Kidney (tissue), 14 donors: ENCODE data around the gene LCN15. TPM values are rescaled to one million over a fixed set of nuclear protein-coding genes. Genes with fewer than 3 reads are reported as not detected.
A peak's percentile ranks its signal among the peaks of the same experiment; 100 is the strongest.

Experiments
- DNase-seq, 5 donors: peaks; one replicate each; pipeline ENCODE4 v3.0.0-alpha.2; 2013 to 2020
- FAIRE-seq: peaks from 2 replicates; lab custom pipeline; 2012; peaks lifted over from hg19 to GRCh38; lab: Jason Lieb, UNC
- H3K27ac ChIP-seq, 2 donors: one replicate each; pipeline ENCODE4 v1.7.0; 2013; ENCODE audit warnings: low read depth in 2 of 2, low read length in 2 of 2, inconsistent platforms in 1 of 2
- H3K27me3 ChIP-seq: one replicate; pipeline ENCODE4 v1.7.1; 2013; ENCODE audit warnings: low read length, inconsistent platforms; ENCODE audit not compliant: control insufficient read depth, insufficient read depth
- H3K36me3 ChIP-seq, 3 donors: one replicate each; pipeline versions ENCODE4 v1.7.0 to v1.7.1; 2013; ENCODE audit warnings: low read length in 3 of 3, control low read depth in 1 of 3, inconsistent platforms in 1 of 3; ENCODE audit not compliant: insufficient read depth in 3 of 3, control insufficient read depth in 2 of 3
- H3K4me1 ChIP-seq, 3 donors: one replicate each; pipeline versions ENCODE4 v1.7.0 to v1.7.1; 2013; ENCODE audit warnings: low read length in 3 of 3, inconsistent platforms in 1 of 3, low read depth in 1 of 3; ENCODE audit not compliant: control insufficient read depth in 2 of 3, insufficient read depth in 2 of 3
- H3K4me3 ChIP-seq, 3 donors: one replicate each; pipeline versions ENCODE4 v1.7.0 to v1.8.1; 2013; ENCODE audit warnings: low read length in 3 of 3, control low read depth in 1 of 3, inconsistent platforms in 1 of 3
- H3K9ac ChIP-seq, 3 donors: one replicate each; pipeline versions ENCODE4 v1.7.0 to v1.7.1; 2013; ENCODE audit warnings: low read length in 3 of 3, control low read depth in 1 of 3, inconsistent platforms in 1 of 3
- H3K9me3 ChIP-seq, 3 donors: one replicate each; pipeline versions ENCODE4 v1.7.0 to v1.7.1; 2013; ENCODE audit warnings: low read length in 3 of 3, control low read depth in 1 of 3, inconsistent platforms in 1 of 3; ENCODE audit not compliant: control insufficient read depth in 2 of 3, insufficient read depth in 1 of 3
- CTCF ChIP-seq: IDR thresholded peaks from 3 replicates; pipeline ENCODE4 v1.5.1; 2012; ENCODE audit warnings: mild to moderate bottlenecking, moderate library complexity, borderline replicate concordance; ENCODE audit not compliant: insufficient read depth; ENCODE audit errors: extremely low read depth
- intact Hi-C: fragments of 100-400 bp; cut with DNase I; formaldehyde crosslinking; loops from one replicate; pipeline ENCODE4 v1.11.1; 2022
- polyA plus RNA-seq: library from polyadenylated mRNA; stranded (reverse); fragments of 350-450 nt; fragmentation: Illumina TruSeq; extraction: RNeasy Lipid Tissue Mini Kit (QIAGEN cat#74804); gene quantifications from one replicate; pipeline ENCODE4 v1.2.3, GENCODE V29; 2014; ENCODE audit warnings: low read depth, low replicate concordance; ENCODE audit not compliant: insufficient read depth
- total RNA-seq: library from RNA; stranded (reverse); fragmentation: NEBNext Ultra II Directional; extraction: Animal tissue kit (Norgen Biotek cat#: 25700); gene quantifications from one replicate; pipeline ENCODE4 v1.2.1, GENCODE V29; 2021
- donor health status: control.
- donor health status: control.
- donor health status: control.
- donor health status: control.
- donor health status: control.
- donor health status: DM: yes; HTN: yes; CAD: no.
- donor health status: Normal renal cell carcinoma (clear cell type).

LCN15 gene
- total and polyA plus RNA-seq, 2 donors from 2014 or later = not detected

- DNase-seq (peak in 1 of 5 donors; percentile 77), FAIRE-seq (no peak)
- Histone ChIP-seq H3K27ac (no peak overlapping the region), H3K36me3 (no peaks in the 10 kb centered on the region), H3K4me3 (no peak overlapping the region), H3K4me1 (peaks cover 0 to 16% (median 4%) of the 10 kb centered on the region in 3 donors), H3K9ac (no peak overlapping the region), H3K27me3 (no peaks in the 10 kb centered on the region), H3K9me3 (no peaks in the 10 kb centered on the region)
- intact Hi-C loops = no loop called here
- TF ChIP-seq CTCF = no peak
These were observed 18.7 kb downstream of the LCN15 start for GRCh38 chr9:136745389-136746154.

GRCh38 chr9:136744773-136745172, 19.5 kb downstream of the LCN15 start:
- no peak for TF ChIP-seq CTCF
- no peak overlapping the region for H3K9ac ChIP-seq
- no peaks in the 10 kb centered on the region for H3K9me3 ChIP-seq
- H3K36me3 ChIP-seq = no peaks in the 10 kb centered on the region
- DNase-seq (no peak), FAIRE-seq (no peak)
- H3K27me3 ChIP-seq = no peaks in the 10 kb centered on the region
- H3K27ac ChIP-seq = no peak overlapping the region
- H3K4me3 ChIP-seq = no peak overlapping the region
- intact Hi-C loops = no loop called here
- peaks cover 0 to 16% (median 4%) of the 10 kb centered on the region in 3 donors for H3K4me1 ChIP-seq

- H3K27me3 ChIP-seq = no peaks in the 10 kb centered on the region
These were observed 20.6 kb downstream of the LCN15 start for GRCh38 chr9:136743639-136744211.

More at GRCh38 chr9:136743639-136744211, 20.6 kb downstream of the LCN15 start:
- no peaks in the 10 kb centered on the region for H3K9me3 ChIP-seq
- peaks cover 0 to 16% (median 4%) of the 10 kb centered on the region in 3 donors for H3K4me1 ChIP-seq
- DNase-seq (peak in 1 of 5 donors; percentile 61), FAIRE-seq (no peak)
- no peak overlapping the region for H3K27ac ChIP-seq
- H3K4me3 ChIP-seq = no peak overlapping the region
- H3K36me3 ChIP-seq = no peaks in the 10 kb centered on the region
- no peak overlapping the region for H3K9ac ChIP-seq
- no peak for TF ChIP-seq CTCF
- intact Hi-C loops = no loop called here
